Activated T-helper 9 cell treated with anti-CD3 and anti-CD28 coated beads, Interleukin-2, amount 50 U/mL, for 16 hours (primary cell): ENCODE data around the gene TIFAB.

Source experiments
- DNase-seq: peaks from one replicate; pipeline ENCODE4 v3.0.0-alpha.2; 2020; ENCODE audit warnings: low read depth

Gene TIFAB

GRCh38 chr5:135442431-135443160 lies 9.6 kb downstream of the TIFAB start:
- no peak for DNase-seq

GRCh38 chr5:135441919-135442318 lies 10.2 kb downstream of the TIFAB start:
- no peak for DNase-seq

GRCh38 chr5:135441350-135441831 lies 10.8 kb downstream of the TIFAB start:
- no peak for DNase-seq

- DNase-seq, result no peak
Observed at GRCh38 chr5:135440916-135441315, 11.2 kb downstream of the TIFAB start.

GRCh38 chr5:135439231-135440205 lies 12.6 kb downstream of the TIFAB start:
- DNase-seq, result no peak

GRCh38 chr5:135438636-135439221 lies 13.4 kb downstream of the TIFAB start:
- no peak for DNase-seq

GRCh38 chr5:135437796-135438560 lies 14.2 kb downstream of the TIFAB start:
- DNase-seq, result no peak

- DNase-seq, result no peak
Observed at GRCh38 chr5:135437422-135437795, 14.7 kb downstream of the TIFAB start.

GRCh38 chr5:135436951-135437418 lies 15.2 kb downstream of the TIFAB start:
- DNase-seq, result no peak

- no peak for DNase-seq
Observed at GRCh38 chr5:135435467-135436330, 16.5 kb downstream of the TIFAB start.

- no peak for DNase-seq
Observed at GRCh38 chr5:135434591-135435466, 17.3 kb downstream of the TIFAB start.

GRCh38 chr5:135433681-135434426 lies 18.3 kb downstream of the TIFAB start:
- no peak for DNase-seq

GRCh38 chr5:135432113-135432512 lies 20.0 kb downstream of the TIFAB start:
- DNase-seq, result no peak

GRCh38 chr5:135430135-135430437 lies 22.1 kb downstream of the TIFAB start:
- DNase-seq, result no peak

GRCh38 chr5:135429301-135430134 lies 22.6 kb downstream of the TIFAB start:
- no peak for DNase-seq

- no peak for DNase-seq
Observed at GRCh38 chr5:135428586-135428985, 23.6 kb downstream of the TIFAB start.

- no peak for DNase-seq
Observed at GRCh38 chr5:135426102-135427082, 25.8 kb downstream of the TIFAB start.
